Memory B cell (primary cell): Measurements from ENCODE around the gene HS3ST4.

Source experiments
- ATAC-seq: fragments of 150-1000 bp; cut with Tn5 transposase; 2 replicates; pipeline ENCODE4 v1.10.0; 2021; ENCODE audit warnings: low read depth, mild to moderate bottlenecking, moderate library complexity
- DNase-seq, 2 donors: peaks; one replicate each; pipeline ENCODE4 v3.0.0; 2022; ENCODE audit warnings: low spot score in 2 of 2
- H3K27ac Mint-ChIP-seq: one replicate; pipeline ENCODE4 v1.8.0; 2022; ENCODE audit warnings: mild to moderate bottlenecking, moderate library complexity, mixed read lengths
- H3K27me3 Mint-ChIP-seq: one replicate; pipeline ENCODE4 v1.8.0; 2022; ENCODE audit warnings: mixed read lengths
- H3K36me3 Mint-ChIP-seq: one replicate; pipeline ENCODE4 v1.8.0; 2022; ENCODE audit warnings: mild to moderate bottlenecking, mixed read lengths
- H3K4me1 Mint-ChIP-seq: one replicate; pipeline ENCODE4 v1.8.0; 2022; ENCODE audit warnings: mixed read lengths
- H3K4me3 Mint-ChIP-seq: one replicate; pipeline ENCODE4 v1.8.0; 2022; ENCODE audit warnings: mild to moderate bottlenecking, moderate library complexity, mixed read lengths
- H3K9me3 Mint-ChIP-seq: one replicate; pipeline ENCODE4 v1.8.0; 2022; ENCODE audit warnings: mixed read lengths

Gene HS3ST4

DNA sequence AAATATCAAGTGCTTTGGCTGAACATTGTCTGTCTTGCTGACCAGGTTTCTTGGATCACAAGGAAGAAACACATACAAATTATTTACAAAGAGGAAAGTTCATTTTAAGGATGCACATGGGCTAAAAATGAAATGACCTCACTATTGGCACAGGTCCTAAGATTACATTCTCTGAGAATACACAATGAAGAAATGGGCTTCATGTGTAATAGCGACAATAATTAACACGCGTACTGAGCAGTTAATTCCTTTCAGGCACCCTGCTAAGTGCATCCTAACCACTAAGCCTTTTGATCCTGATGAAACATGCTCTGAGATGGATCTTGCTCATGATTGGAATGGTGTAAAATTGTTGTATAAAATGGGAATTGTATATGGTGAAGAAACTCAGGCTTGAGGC, 429.0 kb downstream of the HS3ST4 start:
- no peak overlapping the region for H3K27ac Mint-ChIP-seq
- no peaks in the 10 kb centered on the region for H3K36me3 Mint-ChIP-seq
- H3K9me3 Mint-ChIP-seq: peaks cover 4% of the 10 kb centered on the region
- H3K4me3 Mint-ChIP-seq: no peak overlapping the region
- no peak for ATAC-seq
- no peak for DNase-seq
- H3K27me3 Mint-ChIP-seq: no peaks in the 10 kb centered on the region
- H3K4me1 Mint-ChIP-seq: no peaks in the 10 kb centered on the region

- no peaks in the 10 kb centered on the region for H3K4me1 Mint-ChIP-seq
These were observed 436.5 kb downstream of the HS3ST4 start for GRCh38 chr16:26128296-26128695.

DNA sequence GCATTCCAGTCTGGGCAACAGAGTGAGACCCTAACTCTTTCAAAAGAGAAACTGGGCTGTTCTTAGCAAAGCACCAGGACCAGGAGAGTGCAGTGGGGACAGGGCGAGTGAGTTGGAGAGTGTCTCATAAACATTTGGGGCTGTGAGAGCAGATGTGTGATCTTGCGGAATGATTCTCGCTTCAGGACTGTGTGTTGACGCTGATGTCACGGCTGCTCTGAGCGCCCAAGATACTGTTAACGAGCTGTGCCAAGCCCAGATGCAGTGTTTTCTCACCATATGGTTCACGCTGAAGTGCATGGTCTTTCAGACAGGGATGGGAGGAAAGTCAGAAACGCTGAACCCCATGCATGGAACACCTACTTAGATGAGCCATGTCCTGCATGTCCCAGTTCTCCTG, 438.2 kb downstream of the HS3ST4 start:
- Mint-ChIP-seq H3K4me3 (no peak overlapping the region), H3K4me1 (no peaks in the 10 kb centered on the region), H3K27ac (no peak overlapping the region), H3K27me3 (peaks cover 2% of the 10 kb centered on the region), H3K9me3 (peaks cover 6% of the 10 kb centered on the region), H3K36me3 (no peaks in the 10 kb centered on the region)
- ATAC-seq: no peak
- no peak for DNase-seq

More at GRCh38 chr16:26128296-26128695, 436.5 kb downstream of the HS3ST4 start:
- Mint-ChIP-seq H3K27ac (no peak overlapping the region), H3K9me3 (peaks cover 6% of the 10 kb centered on the region), H3K36me3 (no peaks in the 10 kb centered on the region), H3K4me3 (no peak overlapping the region), H3K27me3 (peaks cover 2% of the 10 kb centered on the region)
- ATAC-seq: no peak
- no peak for DNase-seq

DNA sequence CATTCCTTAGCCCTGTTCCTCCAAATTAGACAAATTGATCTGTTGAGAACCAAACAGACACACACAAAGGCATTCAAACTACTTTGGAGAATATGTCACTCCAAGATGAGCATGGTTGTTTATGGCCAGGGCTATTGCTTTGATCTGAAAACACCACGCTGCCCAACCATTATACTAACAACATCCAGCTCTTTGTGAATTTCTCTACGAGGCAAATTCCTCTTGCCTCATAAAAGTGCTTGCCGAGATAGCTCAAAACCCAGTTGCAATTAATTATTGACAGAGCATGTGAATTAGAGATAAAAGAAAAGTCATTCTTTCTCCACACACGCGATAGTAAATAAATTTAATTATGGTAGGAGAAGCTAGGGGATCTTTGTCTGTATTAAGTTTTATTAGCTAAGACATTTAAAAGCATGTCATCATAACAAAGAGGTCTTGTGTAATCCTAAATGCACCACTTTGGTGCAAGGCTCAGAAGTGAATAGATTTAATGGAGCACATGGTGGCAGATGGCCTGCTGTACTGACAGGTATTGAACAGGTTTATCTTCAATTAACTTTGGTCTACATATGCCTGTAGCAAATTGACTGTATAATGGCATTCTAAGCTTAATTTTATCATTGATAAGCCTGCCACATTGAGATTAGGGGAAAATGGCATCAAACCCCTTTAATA, 441.8 kb downstream of the HS3ST4 start:
- Mint-ChIP-seq H3K4me1 (no peaks in the 10 kb centered on the region), H3K9me3 (no peaks in the 10 kb centered on the region), H3K4me3 (no peak overlapping the region), H3K27ac (no peak overlapping the region), H3K36me3 (no peaks in the 10 kb centered on the region), H3K27me3 (no peaks in the 10 kb centered on the region)
- DNase-seq (no peak), ATAC-seq (no peak)

- no peaks in the 10 kb centered on the region for H3K27me3 Mint-ChIP-seq
- no peak for DNase-seq
- H3K4me3 Mint-ChIP-seq: no peak overlapping the region
- no peaks in the 10 kb centered on the region for H3K9me3 Mint-ChIP-seq
- H3K4me1 Mint-ChIP-seq: no peaks in the 10 kb centered on the region
- H3K36me3 Mint-ChIP-seq: no peaks in the 10 kb centered on the region
- no peak overlapping the region for H3K27ac Mint-ChIP-seq
- no peak for ATAC-seq
These were observed 442.8 kb downstream of the HS3ST4 start for GRCh38 chr16:26134588-26134987.

DNA sequence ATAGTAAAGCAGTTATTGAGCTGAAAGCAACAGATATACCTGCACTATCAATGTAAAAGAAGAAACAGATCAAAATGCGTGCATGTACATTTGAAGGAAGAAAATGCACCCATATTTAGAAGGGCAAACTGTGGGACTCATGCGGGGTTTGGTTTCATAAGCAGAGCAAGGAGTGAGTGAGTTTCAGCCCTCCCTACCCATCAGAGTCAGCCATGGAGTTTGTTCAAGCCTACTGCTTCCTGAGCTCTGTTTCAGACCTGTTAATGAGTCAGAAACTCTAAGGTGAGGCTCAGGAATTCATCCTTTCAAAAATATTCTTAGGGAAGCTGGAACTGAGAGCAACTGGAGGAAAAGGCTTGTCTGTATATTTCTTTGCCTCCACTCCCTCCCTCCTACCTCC, 446.2 kb downstream of the HS3ST4 start:
- Mint-ChIP-seq H3K36me3 (no peaks in the 10 kb centered on the region), H3K27ac (no peak overlapping the region), H3K9me3 (no peaks in the 10 kb centered on the region), H3K4me1 (no peaks in the 10 kb centered on the region), H3K4me3 (no peak overlapping the region), H3K27me3 (no peaks in the 10 kb centered on the region)
- DNase-seq (no peak), ATAC-seq (no peak)

DNA sequence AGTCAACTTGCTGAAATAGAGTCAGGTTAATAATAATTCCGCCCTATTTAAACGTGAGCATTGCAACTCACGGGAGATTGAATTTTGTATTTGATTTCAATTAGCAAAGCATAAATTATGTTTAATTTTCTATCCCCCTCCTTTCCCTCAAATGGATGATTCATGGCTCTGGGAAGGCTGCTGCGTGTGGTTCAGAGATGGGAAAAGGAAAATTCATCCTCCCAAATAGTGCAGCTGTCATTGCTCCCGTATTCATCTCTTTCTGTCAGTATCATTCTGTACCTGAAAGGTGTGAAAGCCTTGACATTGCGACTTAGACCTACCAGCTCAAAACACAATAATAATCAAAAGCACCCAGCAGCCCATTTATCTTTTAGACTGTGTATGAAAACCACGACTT, 447.3 kb downstream of the HS3ST4 start:
- Mint-ChIP-seq H3K4me1 (no peaks in the 10 kb centered on the region), H3K36me3 (no peaks in the 10 kb centered on the region), H3K27me3 (no peaks in the 10 kb centered on the region), H3K9me3 (no peaks in the 10 kb centered on the region), H3K4me3 (no peak overlapping the region), H3K27ac (no peak overlapping the region)
- ATAC-seq (no peak), DNase-seq (no peak)

DNA sequence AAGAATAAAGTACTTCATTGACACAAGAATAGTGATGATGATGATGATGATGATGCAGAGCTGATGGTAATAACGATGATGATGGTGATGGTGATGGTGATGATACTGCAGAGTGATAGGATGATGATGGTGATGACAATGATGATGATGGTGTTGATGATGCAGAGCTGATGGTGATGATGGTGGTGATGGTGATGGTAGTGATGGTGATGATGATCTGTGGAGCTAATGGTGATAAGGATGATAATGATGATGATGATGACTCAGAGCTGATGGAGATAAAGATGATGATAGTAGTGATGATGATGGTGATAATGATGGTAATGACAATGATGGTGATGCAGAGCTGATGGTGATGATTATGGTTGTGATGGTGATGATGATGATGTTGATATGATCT, 448.1 kb downstream of the HS3ST4 start:
- H3K9me3 Mint-ChIP-seq: no peaks in the 10 kb centered on the region
- no peaks in the 10 kb centered on the region for H3K27me3 Mint-ChIP-seq
- no peaks in the 10 kb centered on the region for H3K36me3 Mint-ChIP-seq
- DNase-seq (no peak), ATAC-seq (no peak)
- H3K27ac Mint-ChIP-seq: no peak overlapping the region
- H3K4me3 Mint-ChIP-seq: no peak overlapping the region
- H3K4me1 Mint-ChIP-seq: no peaks in the 10 kb centered on the region

DNA sequence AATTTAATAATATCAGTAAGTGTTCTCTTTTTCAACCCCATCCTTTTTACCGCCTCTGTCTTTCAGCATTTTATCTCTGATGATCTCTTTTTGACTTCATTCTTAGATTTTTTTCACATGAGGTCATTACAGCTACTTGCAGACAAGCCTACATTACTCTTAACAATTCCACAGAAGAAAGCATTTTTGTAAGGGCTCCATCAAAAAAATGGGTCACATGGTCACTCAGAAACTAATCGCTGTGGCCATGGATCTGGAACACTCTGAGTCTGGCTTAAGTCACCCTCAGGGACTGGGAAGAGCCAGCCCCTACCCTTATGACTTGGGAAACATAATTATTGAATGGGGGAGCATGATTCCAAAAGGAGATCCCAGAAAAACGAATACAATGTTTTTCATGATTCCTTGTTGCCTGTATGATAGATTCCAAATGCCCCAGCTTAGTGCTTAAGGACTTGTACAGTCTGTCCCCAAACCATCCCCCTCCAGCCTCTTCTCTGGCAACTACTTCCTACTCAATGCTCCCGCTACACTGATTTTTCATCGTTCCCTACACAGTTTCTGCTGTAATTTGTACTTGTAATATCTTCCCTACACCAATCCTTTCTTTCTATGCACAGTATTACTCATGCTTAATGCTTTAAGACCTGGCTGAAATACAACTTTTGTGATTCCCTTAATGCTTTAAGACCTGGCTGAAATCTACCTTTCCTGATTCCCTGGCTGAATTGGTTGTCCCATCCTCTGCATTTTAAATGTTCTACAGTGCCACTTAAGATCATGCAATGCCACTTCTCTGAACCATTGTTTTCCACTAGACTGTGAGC, 457.8 kb downstream of the HS3ST4 start:
- Mint-ChIP-seq H3K27me3 (peaks cover 4% of the 10 kb centered on the region), H3K9me3 (peaks cover 4% of the 10 kb centered on the region), H3K4me1 (no peaks in the 10 kb centered on the region), H3K36me3 (no peaks in the 10 kb centered on the region), H3K4me3 (no peak overlapping the region), H3K27ac (no peak overlapping the region)
- ATAC-seq (no peak), DNase-seq (no peak)

GRCh38 chr16:26155221-26155620, 463.5 kb downstream of the HS3ST4 start:
- Mint-ChIP-seq H3K27ac (no peak overlapping the region), H3K27me3 (no peaks in the 10 kb centered on the region), H3K36me3 (no peaks in the 10 kb centered on the region), H3K4me1 (no peaks in the 10 kb centered on the region), H3K9me3 (peaks cover 2% of the 10 kb centered on the region), H3K4me3 (no peak overlapping the region)
- ATAC-seq (no peak), DNase-seq (no peak)

- Mint-ChIP-seq H3K36me3 (no peaks in the 10 kb centered on the region), H3K4me1 (no peaks in the 10 kb centered on the region), H3K27ac (no peak overlapping the region), H3K27me3 (no peaks in the 10 kb centered on the region), H3K9me3 (peaks cover 2% of the 10 kb centered on the region), H3K4me3 (no peak overlapping the region)
- ATAC-seq (no peak), DNase-seq (no peak)
These were observed 465.6 kb downstream of the HS3ST4 start for GRCh38 chr16:26157319-26157718.

DNA sequence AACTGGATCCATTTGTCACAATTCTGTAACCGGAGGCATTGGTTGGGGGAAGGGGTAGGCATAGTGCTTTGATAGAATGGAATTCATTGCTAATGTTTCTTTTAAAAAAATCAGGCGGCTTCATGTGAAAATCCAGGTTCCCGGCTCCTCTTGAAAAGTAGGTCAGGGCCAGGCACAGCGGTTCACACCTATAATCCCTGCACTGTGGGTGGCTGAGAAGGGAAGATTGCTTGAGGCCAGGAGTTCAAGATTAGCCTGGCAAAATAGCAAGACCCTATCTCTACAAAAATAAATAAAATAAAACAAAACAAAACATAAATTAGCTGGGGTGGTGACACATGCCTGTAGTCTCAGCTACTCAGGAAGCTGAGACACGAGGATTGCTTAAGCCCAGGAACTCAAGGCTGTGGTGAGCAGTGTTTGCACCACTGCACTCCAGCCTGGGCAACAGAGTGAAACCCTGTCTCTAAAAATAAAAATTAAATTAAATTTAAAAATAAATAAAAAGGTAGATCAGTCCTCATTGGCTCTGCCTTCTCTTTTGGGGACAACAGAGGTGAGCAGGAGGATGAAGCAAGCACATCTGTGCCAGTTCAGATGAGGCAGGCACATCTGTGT, 466.5 kb downstream of the HS3ST4 start:
- no peak overlapping the region for H3K27ac Mint-ChIP-seq
- DNase-seq: no peak
- H3K27me3 Mint-ChIP-seq: no peaks in the 10 kb centered on the region
- no peaks in the 10 kb centered on the region for H3K36me3 Mint-ChIP-seq
- no peaks in the 10 kb centered on the region for H3K4me1 Mint-ChIP-seq
- H3K9me3 Mint-ChIP-seq: peaks cover 2% of the 10 kb centered on the region
- H3K4me3 Mint-ChIP-seq: no peak overlapping the region
- ATAC-seq: no peak

DNA sequence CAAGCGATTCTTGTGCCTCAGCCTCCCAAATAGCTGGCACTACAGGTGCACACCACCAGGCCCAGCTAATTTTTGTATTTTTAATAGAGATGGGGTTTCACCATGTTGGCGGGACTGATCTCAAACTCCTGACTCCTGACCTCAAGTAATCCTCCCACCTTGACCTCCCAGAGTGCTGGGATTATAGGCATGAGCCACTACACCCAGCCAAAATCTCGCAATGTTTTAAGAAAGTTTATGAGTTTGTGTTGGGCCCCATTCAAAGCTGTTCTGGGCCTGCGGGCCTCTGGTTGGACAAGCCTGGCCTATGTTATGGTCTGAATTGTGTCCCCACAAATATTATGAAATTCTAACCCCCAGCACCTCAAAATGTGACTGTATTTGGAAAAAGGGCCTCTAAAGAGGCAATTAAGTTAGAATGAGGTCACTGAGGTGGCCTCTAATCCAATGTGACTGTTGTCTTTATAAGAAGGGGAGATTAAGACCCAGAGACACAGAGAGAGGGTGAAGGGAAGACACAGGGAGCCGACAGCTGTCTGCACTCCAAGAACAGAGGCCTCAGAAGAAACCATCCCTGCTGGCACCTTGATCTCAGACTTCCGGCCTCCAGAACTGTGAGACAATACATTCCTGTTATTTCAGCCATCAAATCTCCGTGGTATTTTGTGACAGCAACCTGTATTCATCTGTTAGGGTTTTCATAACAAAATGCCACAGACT, 469.9 kb downstream of the HS3ST4 start:
- Mint-ChIP-seq H3K27ac (no peak overlapping the region), H3K9me3 (peaks cover 5% of the 10 kb centered on the region), H3K4me1 (no peaks in the 10 kb centered on the region), H3K27me3 (no peaks in the 10 kb centered on the region), H3K4me3 (no peak overlapping the region), H3K36me3 (no peaks in the 10 kb centered on the region)
- no peak for ATAC-seq
- DNase-seq: no peak

- Mint-ChIP-seq H3K27me3 (peaks cover 3% of the 10 kb centered on the region), H3K4me1 (no peaks in the 10 kb centered on the region), H3K9me3 (peaks cover 7% of the 10 kb centered on the region), H3K27ac (no peak overlapping the region), H3K36me3 (no peaks in the 10 kb centered on the region), H3K4me3 (no peak overlapping the region)
- no peak for DNase-seq
- no peak for ATAC-seq
These were observed 477.7 kb downstream of the HS3ST4 start for GRCh38 chr16:26169473-26169872.
